ENCODE results near the gene APOBEC3A.
"Not testable (repeated sequence)": the region's sequence is repeated elsewhere in the genome, so short reads cannot be mapped to it uniquely, and the experiment has no call there.

Gene APOBEC3A

GRCh38 chr22:39007177-39007576 is 49.8 kb downstream of the APOBEC3A start:
- DNase-seq, result no peak
- in situ Hi-C loops (cut with MboI; ENCODE audit: low pct_unique_long_range_greater_than_20kb, low sequenced_read_pairs), result no loop called here

- DNase-seq, result peak; percentile 83
- in situ Hi-C loops (cut with MboI; ENCODE audit: low pct_unique_long_range_greater_than_20kb, low sequenced_read_pairs), result not testable (repeated sequence)
Measured at GRCh38 chr22:39008271-39008850, 51.0 kb downstream of the APOBEC3A start.

GRCh38 chr22:39010946-39011345 is 53.5 kb downstream of the APOBEC3A start:
- DNase-seq, result no peak
- in situ Hi-C loops (cut with MboI; ENCODE audit: low pct_unique_long_range_greater_than_20kb, low sequenced_read_pairs), result no loop called here
